PC-9 (cell line): Measurements from ENCODE around the gene IFNAR1. TPM values are rescaled to one million over a fixed set of nuclear protein-coding genes. Genes with fewer than 3 reads are reported as not detected.
A peak's percentile ranks its signal among the peaks of the same experiment; 100 is the strongest.

ENCODE experiments used
- BruUV-seq: library from RNA; stranded (reverse); fragments of 400-500 nt; replicated peaks from 2 replicates; lab custom pipeline; 2021; lab: Mats Ljungman, UMichigan
- CTCF ChIA-PET: fragments of 300-600 bp; sonication (Branson Sonifier 250); formaldehyde crosslinking; loops from one replicate; lab custom pipeline; 2022; ENCODE audit warnings: antibody characterized with exemption; lab: Charles Lee
- POLR2A ChIA-PET: fragments of 300-600 bp; sonication (Branson Sonifier 250); formaldehyde crosslinking; loops from one replicate; lab custom pipeline; 2022; ENCODE audit warnings: antibody characterized with exemption; ENCODE audit not compliant: unreplicated experiment; lab: Charles Lee
- DNase-seq, 2 experiments: peaks; one replicate each; pipeline versions ENCODE4 v3.0.0 to v3.0.0-alpha.2; 2015 to 2022; ENCODE audit warnings: mixed read lengths in 1 of 2
- H2AFZ ChIP-seq: fragments of 200-600 bp; sonication (generic); 2 replicates; pipeline ENCODE4 v1.8.1; 2017; ENCODE audit warnings: antibody characterized with exemption
- H3F3A ChIP-seq: fragments of 200-600 bp; sonication (generic); 2 replicates; pipeline ENCODE4 v1.8.1; 2017; ENCODE audit warnings: antibody characterized with exemption, mild to moderate bottlenecking, low read depth; ENCODE audit not compliant: insufficient read depth
- H3K27ac ChIP-seq: fragments of 200-600 bp; sonication (generic); 2 replicates; pipeline ENCODE4 v1.6.1; 2016; ENCODE audit warnings: mixed run types
- H3K27me3 ChIP-seq: fragments of 200-600 bp; sonication (generic); 2 replicates; pipeline ENCODE4 v1.6.1; 2016; ENCODE audit warnings: low read depth, mixed run types; ENCODE audit not compliant: insufficient read depth
- H3K36me3 ChIP-seq: fragments of 200-600 bp; sonication (generic); 2 replicates; pipeline ENCODE4 v1.6.1; 2016; ENCODE audit warnings: low read depth, mixed run types
- H3K4me1 ChIP-seq: fragments of 200-600 bp; sonication (generic); replicated peaks from 2 replicates; pipeline ENCODE4 v1.6.1; 2016; ENCODE audit warnings: mixed run types; ENCODE audit not compliant: insufficient read depth
- H3K4me2 ChIP-seq: fragments of 200-600 bp; sonication (generic); 2 replicates; pipeline ENCODE4 v1.6.1; 2017; ENCODE audit warnings: mixed run types
- H3K4me3 ChIP-seq: fragments of 200-600 bp; sonication (generic); 2 replicates; pipeline ENCODE4 v1.6.1; 2016; ENCODE audit warnings: mixed run types
- H3K79me2 ChIP-seq: fragments of 200-600 bp; sonication (generic); 2 replicates; pipeline ENCODE4 v1.6.1; 2017; ENCODE audit warnings: low read depth, mixed run types
- H3K9me2 ChIP-seq: fragments of 200-600 bp; sonication (generic); 2 replicates; pipeline ENCODE4 v1.8.1; 2017; ENCODE audit warnings: mild to moderate bottlenecking; ENCODE audit not compliant: insufficient read depth
- H3K9me3 ChIP-seq: fragments of 200-600 bp; sonication (generic); 2 replicates; pipeline ENCODE4 v1.8.1; 2016; ENCODE audit warnings: low read depth; ENCODE audit not compliant: insufficient read depth
- H4K20me1 ChIP-seq: fragments of 200-600 bp; sonication (generic); 2 replicates; pipeline ENCODE4 v1.8.1; 2017; ENCODE audit not compliant: insufficient read depth
- CTCF ChIP-seq: fragments of 200-600 bp; sonication (generic); conservative IDR thresholded peaks from 2 replicates; pipeline ENCODE4 v1.6.1; 2017; ENCODE audit warnings: mixed run types, antibody characterized with exemption, mild to moderate bottlenecking, moderate library complexity
- EZH2 ChIP-seq: fragments of 200-600 bp; sonication (generic); IDR thresholded peaks from 2 replicates; pipeline ENCODE4 v1.8.0; 2017; ENCODE audit warnings: antibody characterized with exemption, low read depth
- intact Hi-C: fragments of 100-400 bp; cut with micrococcal nuclease; formaldehyde crosslinking; loops from one replicate; pipeline ENCODE4 v1.10.0; 2022; ENCODE audit not compliant: unreplicated experiment
- total RNA-seq: library from RNA; stranded (reverse); gene quantifications from 2 replicates; pipeline ENCODE4 v1.2.3, GENCODE V29; 2021

IFNAR1 gene
- total RNA-seq, 1 experiment from 2014 or later: 25.5 TPM

- no peak for TF ChIP-seq CTCF
- TF ChIP-seq EZH2: no peak
- Histone ChIP-seq H3K9me3 (no peaks in the 10 kb centered on the region), H3K79me2 (no peaks in the 10 kb centered on the region), H3K36me3 (no peaks in the 10 kb centered on the region), H2AFZ (no peak overlapping the region), H3K4me2 (peak overlapping the region; percentile 44; the same call in 1 of the 2 replicates), H4K20me1 (no peaks in the 10 kb centered on the region), H3K27me3 (no peaks in the 10 kb centered on the region), H3K27ac (no peak overlapping the region; the same call in 1 of the 2 replicates), H3F3A (peaks cover 6% of the 10 kb centered on the region; the same call in 1 of the 2 replicates), H3K9me2 (no peaks in the 10 kb centered on the region), H3K4me1 (peaks cover 15% of the 10 kb centered on the region), H3K4me3 (no peak overlapping the region)
- POLR2A ChIA-PET: no interaction called here
- no peak for DNase-seq
- no TSS peak for BruUV-seq
- intact Hi-C loops: no loop called here
- CTCF ChIA-PET: no interaction called here
Measured at GRCh38 chr21:33293136-33293535, 31.6 kb upstream of the IFNAR1 start.

GRCh38 chr21:33293811-33294216 lies 31.0 kb upstream of the IFNAR1 start:
- Histone ChIP-seq H3K36me3 (no peaks in the 10 kb centered on the region), H4K20me1 (no peaks in the 10 kb centered on the region), H3K9me3 (no peaks in the 10 kb centered on the region), H3F3A (peaks cover 6% of the 10 kb centered on the region; the same call in 1 of the 2 replicates), H3K9me2 (no peaks in the 10 kb centered on the region), H3K27ac (peak overlapping the region; percentile 19; the same call in 1 of the 2 replicates), H3K27me3 (no peaks in the 10 kb centered on the region), H3K79me2 (no peaks in the 10 kb centered on the region), H3K4me1 (peaks cover 15% of the 10 kb centered on the region), H3K4me3 (no peak overlapping the region), H3K4me2 (peak overlapping the region; percentile 44; the same call in 1 of the 2 replicates), H2AFZ (no peak overlapping the region)
- peak; percentile 51 to 68 for DNase-seq
- CTCF ChIA-PET: no interaction called here
- no TSS peak for BruUV-seq
- TF ChIP-seq EZH2 (no peak), CTCF (no peak)
- intact Hi-C loops: no loop called here
- POLR2A ChIA-PET: interaction anchor here (0.6 to 0.7 kb wide), 4 partner anchors 21 to 163 kb away, joined by 3 to 8 read pairs (median 4); partner anchors contain the start of gene IFNAR1

- no TSS peak for BruUV-seq
- no peaks in the 10 kb centered on the region for H3K79me2 ChIP-seq
- H3K4me1 ChIP-seq: peaks cover 25% of the 10 kb centered on the region
- ChIA-PET CTCF (no interaction called here), POLR2A (no interaction called here)
- peaks cover 6% of the 10 kb centered on the region; the same call in 1 of the 2 replicates for H3F3A ChIP-seq
- no peak for DNase-seq
- no peaks in the 10 kb centered on the region for H3K27me3 ChIP-seq
- no peak overlapping the region for H3K4me3 ChIP-seq
- H3K27ac ChIP-seq: no peak overlapping the region
- no peaks in the 10 kb centered on the region for H4K20me1 ChIP-seq
- H3K36me3 ChIP-seq: no peaks in the 10 kb centered on the region
- TF ChIP-seq CTCF: no peak
- TF ChIP-seq EZH2: no peak
- no peak overlapping the region for H3K4me2 ChIP-seq
- H3K9me2 ChIP-seq: no peaks in the 10 kb centered on the region
- no peaks in the 10 kb centered on the region for H3K9me3 ChIP-seq
- intact Hi-C loops: no loop called here
- no peak overlapping the region for H2AFZ ChIP-seq
Measured at GRCh38 chr21:33296156-33296555, 28.6 kb upstream of the IFNAR1 start.
